ENCODE measurements around the gene TLR9.

Gene TLR9

GRCh38 chr3:52246264-52246620 lies 20.8 kb upstream of the TLR9 start:
- no peak for DNase-seq

- peak; percentile 65 for DNase-seq
Observed at GRCh38 chr3:52245322-52246263, 20.1 kb upstream of the TLR9 start, which contains the start of gene PPM1M. Gene PPM1M (plus strand): TSS chr3:52245759. CDS start chr3:52245825, 66 bp downstream.

- peak; percentile 89 for DNase-seq
Observed at GRCh38 chr3:52243791-52244628, 18.6 kb upstream of the TLR9 start.

- DNase-seq: no peak
Observed at GRCh38 chr3:52242039-52242438, 16.6 kb upstream of the TLR9 start.

DNA sequence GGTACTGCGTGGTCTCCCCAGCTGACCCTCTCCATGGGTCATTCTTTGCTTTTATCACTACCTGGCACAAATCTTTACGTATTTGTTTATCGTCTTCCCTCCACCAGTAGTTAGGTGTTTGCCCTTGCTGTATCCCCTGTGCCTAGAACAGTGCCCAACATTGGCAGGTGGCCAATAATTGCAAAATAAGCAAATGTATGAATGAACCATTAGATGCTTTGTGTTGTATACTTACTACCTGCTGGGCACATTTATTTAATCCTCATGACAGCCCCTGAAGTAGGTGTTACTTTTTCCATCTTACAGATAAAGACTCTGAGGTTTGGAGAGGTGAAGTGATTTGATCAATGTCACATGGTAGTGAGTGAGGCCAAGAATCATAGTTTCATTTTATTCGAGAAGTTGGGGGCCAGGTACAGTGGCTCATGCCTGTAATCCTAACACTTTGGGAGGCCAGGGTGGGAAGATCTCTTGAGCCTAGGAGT lies 15.5 kb upstream of the TLR9 start:
- DNase-seq: no peak

DNA sequence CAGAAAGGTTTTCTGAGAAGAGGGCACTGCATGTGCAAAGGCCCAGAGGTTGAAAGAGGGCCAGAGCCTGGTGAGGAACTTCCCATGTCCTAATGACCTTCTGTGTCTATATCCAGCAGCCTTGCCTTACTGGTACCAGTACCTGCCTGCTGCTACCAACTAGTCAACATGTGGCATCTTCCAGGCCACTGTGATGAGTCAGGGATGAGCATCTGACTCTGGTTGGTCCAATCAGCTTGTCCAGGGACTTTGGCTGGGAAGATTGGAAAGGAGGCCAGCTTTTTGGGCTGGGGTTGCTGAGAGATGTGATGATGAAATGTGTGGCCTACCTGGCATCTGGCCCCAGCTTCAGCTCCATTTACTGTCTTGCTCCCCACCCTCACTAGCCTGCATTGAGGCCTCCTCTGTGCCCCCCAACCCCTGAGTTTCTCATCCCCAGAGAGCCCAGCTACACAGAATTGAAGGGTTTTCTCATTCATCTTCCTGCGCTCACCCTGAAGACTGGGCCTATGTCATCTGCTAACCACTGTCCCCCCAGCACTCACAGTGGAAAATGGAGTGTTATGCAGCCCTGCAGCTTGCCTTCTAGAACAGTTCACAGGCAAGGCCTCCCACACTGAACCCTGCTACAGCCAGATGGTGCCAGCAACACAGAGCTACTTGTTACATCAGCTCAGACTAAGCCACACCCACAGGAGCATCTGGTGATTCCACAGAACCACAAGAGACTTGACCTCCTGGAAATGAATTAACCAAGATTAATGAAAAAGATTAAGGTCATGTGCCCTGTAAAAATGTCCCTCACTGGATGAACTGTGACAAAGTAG lies 14.8 kb upstream of the TLR9 start:
- peak; percentile 81 for DNase-seq

- peak; percentile 91 for DNase-seq
Observed at GRCh38 chr3:52238761-52239701, 13.6 kb upstream of the TLR9 start, which contains the start of gene TWF2. Gene TWF2 (minus strand): TSS chr3:52239158. CDS start chr3:52239016, 142 bp downstream.

DNA sequence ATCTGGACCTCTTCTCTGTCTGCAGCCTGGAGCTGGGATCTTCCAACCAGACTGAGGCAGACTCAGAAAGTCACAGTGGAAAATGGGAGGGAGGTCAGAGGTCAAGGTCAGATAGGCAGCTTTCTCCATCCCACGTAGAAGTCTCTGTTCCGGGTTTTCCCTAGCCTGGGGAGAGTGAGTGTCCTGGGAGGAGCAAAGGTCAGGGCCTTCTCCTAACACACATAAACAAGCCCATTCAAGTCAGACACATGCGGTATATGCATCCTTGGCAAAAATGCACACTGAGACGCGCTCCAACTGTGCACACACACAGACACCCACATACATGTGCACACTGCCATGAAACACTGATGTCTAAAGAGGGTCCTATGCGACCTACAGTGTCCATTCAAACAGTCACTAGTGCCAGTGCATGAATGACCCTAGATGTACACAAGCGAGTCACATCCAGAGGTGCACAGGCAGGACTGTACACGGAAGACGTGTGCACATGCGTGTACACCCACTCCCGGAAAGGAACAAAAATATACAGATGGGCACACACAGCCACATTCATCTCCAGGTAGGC lies 12.8 kb upstream of the TLR9 start:
- DNase-seq: no peak

GRCh38 chr3:52237657-52238172 lies 12.3 kb upstream of the TLR9 start:
- DNase-seq: no peak

- no peak for DNase-seq
Observed at GRCh38 chr3:52237006-52237656, 11.7 kb upstream of the TLR9 start.

GRCh38 chr3:52236424-52236886 lies 11.0 kb upstream of the TLR9 start:
- no peak for DNase-seq

GRCh38 chr3:52234516-52235447 lies 9.3 kb upstream of the TLR9 start:
- no peak for DNase-seq

GRCh38 chr3:52233968-52234367 lies 8.5 kb upstream of the TLR9 start:
- DNase-seq: no peak

DNA sequence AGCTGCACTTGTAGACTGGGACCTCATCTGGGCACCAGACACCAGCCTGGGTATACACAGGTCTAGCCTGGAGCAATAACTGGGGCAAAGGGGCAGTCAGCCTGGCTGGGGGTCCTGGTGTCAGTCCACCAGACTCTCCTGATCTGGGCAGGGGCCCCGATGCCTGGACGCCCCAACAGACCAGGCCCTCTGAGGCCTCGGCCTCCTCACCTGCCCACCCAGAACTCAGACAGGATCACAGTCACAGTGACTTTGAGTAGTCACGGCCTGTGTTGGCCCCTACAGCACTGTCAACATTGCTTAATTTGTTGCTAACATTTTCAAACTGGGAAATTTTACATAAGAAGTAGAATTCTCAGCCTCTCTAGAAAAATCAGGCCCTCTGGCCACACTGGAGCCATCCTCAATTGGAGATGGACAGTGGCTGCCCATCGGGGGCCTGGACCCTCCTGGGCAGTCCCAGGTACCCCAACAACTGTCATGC lies 7.7 kb upstream of the TLR9 start:
- DNase-seq: no peak

DNA sequence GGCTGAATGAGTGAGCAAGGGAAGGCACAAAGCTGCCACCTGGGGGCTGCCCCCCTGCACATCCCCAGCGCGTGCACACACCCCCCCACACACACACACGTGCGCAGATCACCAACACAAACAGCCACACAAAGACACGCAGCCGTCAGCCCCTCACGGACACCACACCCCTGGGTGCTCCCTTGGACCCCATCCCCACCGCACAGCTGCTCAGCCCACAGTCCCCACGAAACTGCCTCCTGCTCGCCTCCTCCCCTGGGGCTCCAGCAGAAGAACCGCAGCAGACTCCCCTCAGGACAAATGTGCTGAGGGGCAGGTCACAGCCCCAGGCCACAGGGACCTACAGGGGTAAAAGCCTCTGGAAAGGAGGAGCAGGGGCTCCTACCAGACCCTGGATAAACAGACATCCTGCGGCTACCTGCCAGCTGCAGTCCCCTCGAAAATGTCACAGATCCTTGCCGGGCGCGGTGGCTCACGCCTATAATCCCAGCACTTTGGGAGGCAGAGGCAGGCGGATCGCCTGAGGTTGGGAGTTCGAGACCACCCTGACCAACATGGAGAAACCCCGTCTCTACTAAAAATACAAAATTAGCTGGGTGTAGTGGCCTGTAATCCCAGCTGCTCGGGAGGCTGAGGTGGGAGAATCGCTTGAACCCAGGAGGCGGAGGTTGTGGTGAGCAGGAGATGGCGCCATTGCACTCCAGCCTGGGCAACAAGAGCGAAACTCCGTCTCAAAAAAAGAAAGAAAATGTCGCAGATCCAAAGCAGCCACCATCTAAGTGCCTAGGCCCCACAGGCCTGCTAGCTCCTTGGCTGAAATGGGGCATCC lies 7.0 kb upstream of the TLR9 start:
- DNase-seq: no peak

DNA sequence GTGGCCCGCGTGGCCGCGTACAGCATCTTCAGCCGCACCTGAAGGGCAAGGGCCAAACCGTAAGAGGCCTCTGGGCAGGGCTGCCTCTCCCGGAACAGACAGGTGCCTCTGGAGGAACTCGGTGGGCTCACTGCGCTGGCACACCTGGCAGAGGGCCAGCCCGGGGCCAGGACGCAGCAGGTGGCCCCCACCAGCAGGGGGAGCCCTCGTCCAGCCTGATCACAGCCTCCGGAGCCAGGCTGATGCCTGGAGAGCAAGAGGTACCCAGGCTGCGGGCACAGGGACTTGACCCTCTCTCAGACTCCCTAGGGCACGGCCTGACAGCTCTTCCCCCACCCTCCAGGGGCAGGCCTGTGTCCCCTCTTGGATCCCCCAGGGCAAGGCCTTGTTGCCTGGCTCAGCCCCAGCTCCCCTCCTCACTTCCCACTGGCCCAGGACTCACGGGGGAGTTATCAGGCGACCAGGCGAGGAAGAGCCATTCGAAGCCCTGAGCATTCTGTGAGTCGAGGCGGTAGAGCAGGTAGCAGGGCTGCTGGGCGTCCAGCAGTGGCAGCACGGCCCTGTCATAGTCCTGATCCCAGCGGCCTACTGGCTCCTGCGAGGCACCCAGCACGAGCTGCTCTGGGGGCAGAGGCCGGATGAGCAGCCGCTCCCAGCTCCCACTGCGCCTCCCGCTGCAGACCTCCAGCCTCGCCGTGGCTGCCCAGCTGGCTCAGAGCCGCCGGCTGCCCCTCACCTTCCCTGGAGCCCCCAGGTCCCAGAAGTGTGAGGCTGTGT lies 6.2 kb upstream of the TLR9 start:
- DNase-seq: peak; percentile 91

- DNase-seq: no peak
Observed at GRCh38 chr3:52230889-52231499, 5.5 kb upstream of the TLR9 start.

All from activated CD4-positive, alpha-beta T cell treated with anti-CD3 and anti-CD28 coated beads, Interleukin-2, Interleukin-6, amounts not matched to agents 100 ng/mL and 50 ng/mL, durations not matched to agents 16 hours and 8 hours (primary cell).